Measurements from ENCODE around the gene SKAP1. TPM values are rescaled to one million over a fixed set of nuclear protein-coding genes. Genes with fewer than 3 reads are reported as not detected.

The SKAP1 gene
- total RNA-seq, 1 experiment from 2014 or later = 0.31 TPM

- Histone ChIP-seq H2AFZ (peak overlapping the region; percentile 53), H3K9me3 (ENCODE audit: insufficient read depth, low read depth) (no peaks in the 10 kb centered on the region; the same call in 1 of the 2 replicates), H3K27ac (peak overlapping the region; percentile 38), H3K27me3 (ENCODE audit: insufficient read depth, low read depth) (no peaks in the 10 kb centered on the region), H3F3A (ENCODE audit: insufficient read depth, low read depth) (no peaks in the 10 kb centered on the region), H4K20me1 (ENCODE audit: insufficient read depth) (no peaks in the 10 kb centered on the region), H3K4me3 (peak overlapping the region; percentile 13; the same call in 1 of the 2 replicates), H3K9me2 (ENCODE audit: insufficient read depth) (no peaks in the 10 kb centered on the region), H3K4me1 (replicated peaks; ENCODE audit: insufficient read depth) (peaks cover 22% of the 10 kb centered on the region), H3K36me3 (ENCODE audit: low read depth) (no peaks in the 10 kb centered on the region), H3K79me2 (ENCODE audit: low read depth) (no peaks in the 10 kb centered on the region), H3K4me2 (peak overlapping the region; percentile 59)
- ChIA-PET CTCF (interaction anchor here (0.6 to 0.9 kb wide), 3 partner anchors 13 to 349 kb away, joined by 3 to 4 read pairs (median 4); no protein-coding TSS in a partner anchor), POLR2A (ENCODE audit: unreplicated experiment) (interaction anchor here (0.6 to 0.7 kb wide), 3 partner anchors 8 to 568 kb away, joined by 4 to 13 read pairs (median 6); partner anchors contain the start of gene SNX11)
- intact Hi-C loops (cut with micrococcal nuclease; ENCODE audit: unreplicated experiment) = no loop called here
- TF ChIP-seq EZH2 (IDR thresholded peaks at IDR 0.05; ENCODE audit: low read depth) = no peak
- TF ChIP-seq CTCF (conservative IDR thresholded peaks at IDR 0.05) = no peak
- DNase-seq = peak in 1 of 2 experiments; percentile 59
- BruUV-seq (replicated peaks) = no TSS peak
Measured at GRCh38 chr17:48295362-48296288, 134.4 kb downstream of the SKAP1 start.

GRCh38 chr17:48294806-48295361, 135.1 kb downstream of the SKAP1 start:
- H3K4me2 ChIP-seq = peak overlapping the region; percentile 59
- H3K27ac ChIP-seq = peak overlapping the region; percentile 38
- BruUV-seq (replicated peaks) = no TSS peak
- no peaks in the 10 kb centered on the region for H3K79me2 ChIP-seq (ENCODE audit: low read depth)
- ChIA-PET CTCF (interaction anchor here (0.6 to 0.9 kb wide), 2 partner anchors 14 to 348 kb away, joined by 3 to 4 read pairs; no protein-coding TSS in a partner anchor), POLR2A (ENCODE audit: unreplicated experiment) (interaction anchor here (0.6 to 0.7 kb wide), 3 partner anchors 9 to 569 kb away, joined by 4 to 13 read pairs (median 6); partner anchors contain the start of gene SNX11)
- peaks cover 3% of the 10 kb centered on the region; the same call in 1 of the 2 replicates for H3F3A ChIP-seq (ENCODE audit: insufficient read depth, low read depth)
- H2AFZ ChIP-seq = peak overlapping the region; percentile 53
- H3K9me2 ChIP-seq (ENCODE audit: insufficient read depth) = no peaks in the 10 kb centered on the region
- H3K27me3 ChIP-seq (ENCODE audit: insufficient read depth, low read depth) = no peaks in the 10 kb centered on the region
- H3K4me1 ChIP-seq (replicated peaks; ENCODE audit: insufficient read depth) = peaks cover 29% of the 10 kb centered on the region
- no peaks in the 10 kb centered on the region for H3K36me3 ChIP-seq (ENCODE audit: low read depth)
- DNase-seq = no peak
- intact Hi-C loops (cut with micrococcal nuclease; ENCODE audit: unreplicated experiment) = no loop called here
- TF ChIP-seq CTCF (conservative IDR thresholded peaks at IDR 0.05) (no peak), EZH2 (IDR thresholded peaks at IDR 0.05; ENCODE audit: low read depth) (no peak)
- H4K20me1 ChIP-seq (ENCODE audit: insufficient read depth) = no peaks in the 10 kb centered on the region
- peak overlapping the region; percentile 13; the same call in 1 of the 2 replicates for H3K4me3 ChIP-seq
- no peaks in the 10 kb centered on the region; the same call in 1 of the 2 replicates for H3K9me3 ChIP-seq (ENCODE audit: insufficient read depth, low read depth)

- CTCF ChIA-PET = interaction anchor here (1.3 kb wide), 1 partner anchor 21 kb away, joined by 4 read pairs; no protein-coding TSS in a partner anchor
- H3K27ac ChIP-seq = no peak overlapping the region
- DNase-seq = no peak
Measured at GRCh38 chr17:48294020-48294805, 135.8 kb downstream of the SKAP1 start.

More at GRCh38 chr17:48294020-48294805, 135.8 kb downstream of the SKAP1 start:
- Histone ChIP-seq H3K4me2 (no peak overlapping the region), H2AFZ (no peak overlapping the region; the same call in 1 of the 2 replicates), H3K27me3 (ENCODE audit: insufficient read depth, low read depth) (no peaks in the 10 kb centered on the region), H3F3A (ENCODE audit: insufficient read depth, low read depth) (peaks cover 3% of the 10 kb centered on the region; the same call in 1 of the 2 replicates), H4K20me1 (ENCODE audit: insufficient read depth) (no peaks in the 10 kb centered on the region), H3K79me2 (ENCODE audit: low read depth) (no peaks in the 10 kb centered on the region), H3K9me3 (ENCODE audit: insufficient read depth, low read depth) (no peaks in the 10 kb centered on the region; the same call in 1 of the 2 replicates), H3K4me3 (no peak overlapping the region), H3K4me1 (replicated peaks; ENCODE audit: insufficient read depth) (peaks cover 31% of the 10 kb centered on the region), H3K9me2 (ENCODE audit: insufficient read depth) (no peaks in the 10 kb centered on the region), H3K36me3 (ENCODE audit: low read depth) (no peaks in the 10 kb centered on the region)
- BruUV-seq (replicated peaks) = no TSS peak
- no peak for TF ChIP-seq EZH2 (IDR thresholded peaks at IDR 0.05; ENCODE audit: low read depth)
- TF ChIP-seq CTCF (conservative IDR thresholded peaks at IDR 0.05) = no peak
- intact Hi-C loops (cut with micrococcal nuclease; ENCODE audit: unreplicated experiment) = no loop called here
- POLR2A ChIA-PET (ENCODE audit: unreplicated experiment) = no interaction called here
